HG03469 (cell line): ENCODE data around the gene LSM12.
"Not testable (repeated sequence)": the region's sequence is repeated elsewhere in the genome, so short reads cannot be mapped to it uniquely, and the experiment has no call there.

ENCODE experiments used
- ATAC-seq: cut with Tn5 transposase; IDR thresholded peaks from one replicate; pipeline ENCODE4 v1.9.1; 2021; ENCODE audit warnings: mild to moderate bottlenecking, moderate library complexity, moderate number of reproducible peaks; ENCODE audit not compliant: unreplicated experiment

Gene LSM12

GRCh38 chr17:44008205-44008909, 58.1 kb downstream of the LSM12 start:
- no peak for ATAC-seq

GRCh38 chr17:44007346-44008204, 58.9 kb downstream of the LSM12 start:
- no peak for ATAC-seq

GRCh38 chr17:44006598-44007345, 59.7 kb downstream of the LSM12 start:
- no peak for ATAC-seq

- ATAC-seq, result no peak
Measured at GRCh38 chr17:44006272-44006597, 60.2 kb downstream of the LSM12 start.

- no peak for ATAC-seq
Measured at GRCh38 chr17:44005527-44006271, 60.8 kb downstream of the LSM12 start.

- no peak for ATAC-seq
Measured at GRCh38 chr17:44004761-44005526, 61.5 kb downstream of the LSM12 start.

GRCh38 chr17:44004077-44004760, 62.3 kb downstream of the LSM12 start, which contains the start of gene NAGS:
TSS of gene NAGS (plus strand) at chr17:44004622. CDS start at chr17:44004664, 42 bp downstream.
- no peak for ATAC-seq

- no peak for ATAC-seq
Measured at GRCh38 chr17:44002141-44002848, 64.2 kb downstream of the LSM12 start.

GRCh38 chr17:44001461-44001920, 65.0 kb downstream of the LSM12 start:
- no peak for ATAC-seq

- no peak for ATAC-seq
Measured at GRCh38 chr17:44000871-44001460, 65.5 kb downstream of the LSM12 start.

GRCh38 chr17:44000141-44000860, 66.2 kb downstream of the LSM12 start:
- no peak for ATAC-seq

GRCh38 chr17:43999024-43999423, 67.4 kb downstream of the LSM12 start:
- no peak for ATAC-seq

GRCh38 chr17:43998552-43998951, 67.9 kb downstream of the LSM12 start:
- no peak for ATAC-seq

- ATAC-seq, result not testable (repeated sequence)
Measured at GRCh38 chr17:43997180-43997579, 69.3 kb downstream of the LSM12 start.

GRCh38 chr17:43995150-43995471, 71.4 kb downstream of the LSM12 start:
- ATAC-seq, result no peak

GRCh38 chr17:43994272-43995149, 72.0 kb downstream of the LSM12 start:
- ATAC-seq, result no peak

GRCh38 chr17:43992641-43993040, 73.8 kb downstream of the LSM12 start:
- ATAC-seq, result no peak
